Measurements from ENCODE around the gene TSPAN5. TPM values are rescaled to one million over a fixed set of nuclear protein-coding genes. Genes with fewer than 3 reads are reported as not detected.
"Not testable (repeated sequence)": the region's sequence is repeated elsewhere in the genome, so short reads cannot be mapped to it uniquely, and the experiment has no call there.

Gene TSPAN5
- total and polyA plus RNA-seq, 2 donors: 10.9 to 27.5 TPM

DNA sequence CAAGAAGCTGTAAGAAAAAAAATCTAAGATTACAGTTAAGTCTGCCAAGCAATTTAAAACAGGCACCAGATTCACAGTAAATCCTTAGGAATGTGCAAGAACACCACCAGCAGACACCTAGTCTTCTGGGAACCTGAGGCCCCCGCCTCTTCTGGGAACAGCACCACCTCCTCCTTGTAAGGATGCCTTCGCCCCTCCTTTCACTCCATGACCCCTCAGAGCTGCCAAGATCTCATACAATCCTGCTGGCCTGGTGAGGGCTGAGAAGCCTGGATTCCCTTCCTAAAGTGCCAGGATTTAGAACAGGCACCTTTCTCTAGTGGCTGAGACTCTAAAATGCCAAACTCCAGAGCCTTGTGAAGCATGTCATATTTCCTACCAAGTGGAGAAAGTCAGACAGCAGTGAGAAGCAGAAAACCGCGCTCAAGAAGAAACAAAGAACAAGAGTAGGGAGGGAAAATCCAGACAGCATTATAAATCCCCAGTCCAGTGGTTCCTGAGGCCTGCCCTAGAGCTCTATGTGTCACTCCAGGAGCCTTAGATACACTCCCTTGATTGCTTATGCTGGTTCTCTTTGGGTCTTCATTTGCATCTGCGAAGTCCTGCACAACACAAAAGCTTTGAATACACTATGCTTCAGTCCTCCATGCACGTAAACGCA, 166.4 kb downstream of the TSPAN5 start:
- Histone ChIP-seq H3K27ac (ENCODE audit: low read depth) (no peak overlapping the region), H3K36me3 (ENCODE audit: insufficient read depth) (no peaks in the 10 kb centered on the region), H3K4me3 (ENCODE audit: low read depth, low read length) (no peak overlapping the region), H3K4me1 (ENCODE audit: insufficient read depth) (no peaks in the 10 kb centered on the region)
- DNase-seq (ENCODE audit: extremely low spot score): no peak
- WGBS: 80% methylated on average over 7 of the region's 7 CpGs

- no peaks in the 10 kb centered on the region for H3K4me1 ChIP-seq (ENCODE audit: insufficient read depth)
- DNase-seq (ENCODE audit: extremely low spot score): no peak
- H3K36me3 ChIP-seq (ENCODE audit: insufficient read depth): no peaks in the 10 kb centered on the region
- H3K27ac ChIP-seq (ENCODE audit: low read depth): no peak overlapping the region
- H3K4me3 ChIP-seq (ENCODE audit: low read depth, low read length): no peak overlapping the region
- 98% methylated on average over 3 of the region's 3 CpGs for WGBS
These were observed 168.2 kb downstream of the TSPAN5 start for GRCh38 chr4:98490251-98490650.

DNA sequence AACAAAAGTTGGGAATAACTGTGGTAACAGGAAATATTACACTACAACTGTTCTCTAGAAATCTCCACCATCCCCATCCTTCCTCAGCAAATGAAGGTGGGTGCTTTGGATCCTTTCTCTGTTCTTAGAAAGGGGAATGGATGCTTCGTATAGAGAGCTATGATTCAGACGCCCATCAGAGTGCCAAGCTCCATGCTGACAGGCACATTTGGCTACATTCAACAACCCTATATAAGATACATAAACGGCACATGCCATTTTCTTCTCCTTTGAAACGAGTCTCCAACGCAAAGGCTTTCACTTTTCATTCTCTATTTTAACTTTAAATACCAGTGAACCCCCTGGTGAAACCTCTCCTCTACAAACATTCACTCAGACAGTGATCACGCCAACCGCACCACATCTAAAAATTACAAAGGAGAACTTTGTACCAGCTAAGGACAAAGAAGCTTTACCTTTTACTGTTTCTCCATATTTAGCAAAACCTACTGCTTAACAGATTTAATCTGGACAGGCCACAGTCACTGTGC, 172.5 kb downstream of the TSPAN5 start:
- DNase-seq (ENCODE audit: extremely low spot score): no peak
- no peak overlapping the region for H3K4me3 ChIP-seq (ENCODE audit: low read depth, low read length)
- H3K36me3 ChIP-seq (ENCODE audit: insufficient read depth): no peaks in the 10 kb centered on the region
- no peaks in the 10 kb centered on the region for H3K4me1 ChIP-seq (ENCODE audit: insufficient read depth)
- H3K27ac ChIP-seq (ENCODE audit: low read depth): no peak overlapping the region
- 90% methylated on average over 7 of the region's 7 CpGs for WGBS

DNA sequence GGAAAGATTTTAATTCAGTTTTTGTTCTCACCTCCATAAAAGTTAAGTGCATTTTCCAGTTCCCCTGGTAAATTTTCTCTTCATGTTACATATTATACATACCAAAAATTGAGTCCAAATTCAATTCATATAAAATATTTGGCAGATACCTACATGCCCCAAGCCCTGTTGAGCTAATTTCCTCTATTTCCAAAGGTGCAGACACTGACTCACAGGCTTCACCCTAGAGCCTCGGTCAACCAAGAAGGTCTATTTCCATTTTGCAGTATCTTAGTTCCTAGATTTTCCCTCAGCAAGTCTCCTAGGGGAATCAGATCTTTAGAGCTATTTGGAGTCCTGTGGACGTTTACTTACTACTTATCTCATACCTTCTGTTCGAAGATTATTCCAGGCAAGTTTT, 174.4 kb downstream of the TSPAN5 start:
- 67% methylated on average over 3 of the region's 3 CpGs for WGBS
- H3K27ac ChIP-seq (ENCODE audit: low read depth): no peak overlapping the region
- H3K36me3 ChIP-seq (ENCODE audit: insufficient read depth): no peaks in the 10 kb centered on the region
- no peak for DNase-seq (ENCODE audit: extremely low spot score)
- no peaks in the 10 kb centered on the region for H3K4me1 ChIP-seq (ENCODE audit: insufficient read depth)
- H3K4me3 ChIP-seq (ENCODE audit: low read depth, low read length): no peak overlapping the region

DNA sequence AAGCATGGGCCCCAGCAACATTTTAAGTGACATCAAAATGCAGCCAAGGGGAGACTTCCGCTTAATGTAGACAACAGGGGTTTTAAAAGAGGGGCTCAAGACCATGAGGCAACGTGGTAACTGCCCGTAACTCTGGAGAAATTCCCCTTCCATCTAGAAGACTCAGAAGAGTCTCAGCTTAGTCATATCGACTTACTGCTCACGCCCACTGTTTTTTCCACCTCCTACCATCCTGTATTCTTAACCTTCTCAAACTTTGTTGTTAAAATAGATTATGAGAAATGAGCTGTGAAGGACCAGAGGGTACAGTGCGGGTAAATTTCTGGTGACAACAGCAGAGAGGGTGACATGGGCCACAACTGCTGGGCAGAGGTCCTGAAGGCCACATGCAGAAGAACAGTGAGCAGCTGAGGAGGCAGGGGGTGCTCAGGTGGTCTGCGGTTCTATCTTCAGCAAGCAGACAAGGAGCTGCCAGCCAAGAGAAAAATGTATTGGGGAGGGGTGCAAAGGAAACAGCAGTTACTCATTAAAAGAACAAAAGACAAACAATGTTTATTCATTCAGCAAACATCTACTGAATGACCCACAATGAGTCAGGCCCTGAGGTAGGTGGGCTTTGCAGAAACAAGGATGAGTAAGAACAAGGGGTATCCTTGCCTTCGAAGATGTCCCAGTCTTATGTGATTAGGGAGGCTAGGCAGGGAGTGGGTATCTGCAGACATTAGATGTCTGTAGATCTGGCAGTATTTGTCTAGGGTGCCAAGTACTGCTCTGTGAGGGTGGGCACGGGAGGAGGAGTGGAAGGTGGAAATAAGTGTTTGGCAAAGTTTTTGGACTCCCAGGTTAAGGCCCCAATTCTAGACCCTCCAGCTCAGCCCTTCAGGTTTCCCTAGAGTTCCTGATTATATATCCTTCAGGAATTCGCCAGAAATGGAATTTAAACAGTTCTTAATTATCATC, 175.3 kb downstream of the TSPAN5 start:
- no peak overlapping the region for H3K4me3 ChIP-seq (ENCODE audit: low read depth, low read length)
- WGBS: 91% methylated on average over 10 of the region's 10 CpGs
- H3K27ac ChIP-seq (ENCODE audit: low read depth): no peak overlapping the region
- H3K4me1 ChIP-seq (ENCODE audit: insufficient read depth): no peaks in the 10 kb centered on the region
- no peaks in the 10 kb centered on the region for H3K36me3 ChIP-seq (ENCODE audit: insufficient read depth)
- DNase-seq (ENCODE audit: extremely low spot score): no peak

DNA sequence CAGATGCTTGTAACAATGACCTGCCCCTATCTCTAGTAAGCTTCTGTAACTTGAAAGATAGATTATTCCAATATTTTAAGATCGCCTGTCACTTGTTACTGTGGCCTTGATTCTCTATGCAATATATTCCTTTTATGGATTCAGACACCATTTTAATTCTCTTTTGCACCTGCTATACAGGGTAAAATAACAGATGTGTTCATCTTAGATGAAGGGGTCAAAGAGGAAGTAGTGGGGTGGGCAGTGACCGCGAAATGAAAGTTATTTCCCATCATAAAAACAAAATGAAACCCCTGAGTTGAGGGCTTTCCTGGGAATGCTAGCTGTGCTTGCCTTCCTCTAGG, 175.9 kb downstream of the TSPAN5 start:
- no peak for DNase-seq (ENCODE audit: extremely low spot score)
- Histone ChIP-seq H3K4me3 (ENCODE audit: low read depth, low read length) (no peak overlapping the region), H3K27ac (ENCODE audit: low read depth) (no peak overlapping the region), H3K4me1 (ENCODE audit: insufficient read depth) (no peaks in the 10 kb centered on the region), H3K36me3 (ENCODE audit: insufficient read depth) (no peaks in the 10 kb centered on the region)
- 94% methylated on average over 3 of the region's 3 CpGs for WGBS

GRCh38 chr4:98481167-98481566, 177.2 kb downstream of the TSPAN5 start:
- H3K4me3 ChIP-seq (ENCODE audit: low read depth, low read length): no peak overlapping the region
- H3K27ac ChIP-seq (ENCODE audit: low read depth): no peak overlapping the region
- no peaks in the 10 kb centered on the region for H3K36me3 ChIP-seq (ENCODE audit: insufficient read depth)
- no peaks in the 10 kb centered on the region for H3K4me1 ChIP-seq (ENCODE audit: insufficient read depth)
- 35% methylated on average over 3 of the region's 3 CpGs for whole genome bisulfite sequencing
- no peak for DNase-seq (ENCODE audit: extremely low spot score)

- WGBS: 70% methylated on average over 5 of the region's 5 CpGs
- H3K4me3 ChIP-seq (ENCODE audit: low read depth, low read length): no peak overlapping the region
- H3K36me3 ChIP-seq (ENCODE audit: insufficient read depth): no peaks in the 10 kb centered on the region
- H3K27ac ChIP-seq (ENCODE audit: low read depth): no peak overlapping the region
- H3K4me1 ChIP-seq (ENCODE audit: insufficient read depth): no peaks in the 10 kb centered on the region
- DNase-seq (ENCODE audit: extremely low spot score): no peak
These were observed 177.9 kb downstream of the TSPAN5 start for GRCh38 chr4:98480535-98480934.

DNA sequence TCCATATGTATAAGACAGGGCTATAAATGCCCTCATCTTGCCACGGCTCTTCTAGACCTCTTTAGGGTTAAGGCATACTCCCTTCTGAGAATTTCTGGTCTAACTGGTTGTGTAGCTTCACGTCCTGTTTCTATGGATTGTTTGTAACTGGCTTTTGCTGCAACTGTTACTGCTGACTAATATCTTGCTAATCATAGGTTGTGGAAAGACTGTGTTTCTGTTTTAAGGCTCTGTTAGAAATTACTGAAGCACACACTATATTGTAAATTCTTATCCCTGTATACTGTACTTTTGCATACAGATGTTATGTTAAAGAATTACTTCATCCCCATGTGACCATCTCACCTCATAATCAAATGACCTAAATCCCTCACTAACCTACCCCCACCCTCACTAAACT, 178.8 kb downstream of the TSPAN5 start:
- not testable (repeated sequence) for DNase-seq (ENCODE audit: extremely low spot score); H3K36me3 ChIP-seq (ENCODE audit: insufficient read depth); H3K4me3 ChIP-seq (ENCODE audit: low read depth, low read length); H3K4me1 ChIP-seq (ENCODE audit: insufficient read depth); H3K27ac ChIP-seq (ENCODE audit: low read depth)
- WGBS: 70% methylated on average over 2 of the region's 2 CpGs

- Histone ChIP-seq H3K27ac (ENCODE audit: low read depth) (no peak overlapping the region), H3K4me1 (ENCODE audit: insufficient read depth) (no peaks in the 10 kb centered on the region), H3K4me3 (ENCODE audit: low read depth, low read length) (no peak overlapping the region), H3K36me3 (ENCODE audit: insufficient read depth) (no peaks in the 10 kb centered on the region)
- WGBS: 89% methylated on average over 9 of the region's 9 CpGs
- DNase-seq (ENCODE audit: extremely low spot score): no peak
These were observed 181.5 kb downstream of the TSPAN5 start for GRCh38 chr4:98476891-98477290.

DNA sequence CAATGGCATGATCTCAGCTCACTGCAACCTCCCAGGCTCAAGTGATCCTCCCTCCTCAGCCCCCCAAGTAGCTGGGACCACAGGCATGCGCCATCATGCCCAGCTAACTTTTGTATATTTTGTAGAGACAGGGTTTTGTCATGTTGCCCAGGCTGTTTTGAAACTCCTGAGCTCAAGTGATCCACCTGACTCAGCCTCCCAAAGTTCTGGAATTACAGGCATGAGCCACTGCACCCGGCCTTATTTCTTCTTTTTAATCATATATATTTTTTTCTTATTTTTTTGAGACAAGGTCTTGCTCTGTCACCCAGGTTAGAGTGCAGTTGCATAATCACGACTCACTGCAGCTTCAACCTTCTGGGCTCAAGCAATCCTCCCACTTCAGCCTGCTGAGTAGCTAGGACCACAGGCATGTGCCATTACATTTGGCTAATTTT, 184.0 kb downstream of the TSPAN5 start:
- DNase-seq (ENCODE audit: extremely low spot score): no peak
- WGBS: 79% methylated on average over 3 of the region's 3 CpGs
- H3K36me3 ChIP-seq (ENCODE audit: insufficient read depth): no peaks in the 10 kb centered on the region

DNA sequence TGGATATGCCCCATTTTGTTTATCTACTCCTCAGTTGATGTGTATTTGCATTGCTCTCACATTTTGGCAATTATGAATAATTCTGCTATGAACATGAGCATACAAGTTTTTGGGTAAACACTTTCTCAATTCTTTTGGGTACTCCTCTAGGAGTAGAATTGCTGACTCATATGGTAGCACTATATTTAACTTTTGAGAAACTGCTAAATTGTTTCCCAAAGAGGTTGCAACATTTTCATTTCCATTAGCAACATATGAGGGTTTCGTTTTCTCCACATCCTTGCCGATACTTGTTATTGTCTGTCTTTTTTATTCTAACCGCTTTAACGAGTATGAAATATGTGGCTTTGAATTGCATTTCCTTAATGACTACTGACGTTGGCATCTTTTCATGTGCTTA, 185.4 kb downstream of the TSPAN5 start:
- Histone ChIP-seq H3K27ac (ENCODE audit: low read depth) (no peak overlapping the region), H3K36me3 (ENCODE audit: insufficient read depth) (no peaks in the 10 kb centered on the region), H3K4me1 (ENCODE audit: insufficient read depth) (no peaks in the 10 kb centered on the region), H3K4me3 (ENCODE audit: low read depth, low read length) (no peak overlapping the region)
- 91% methylated on average over 5 of the region's 5 CpGs for WGBS
- no peak for DNase-seq (ENCODE audit: extremely low spot score)

More for the DNA sequence above, 184.0 kb downstream of the TSPAN5 start:
- Histone ChIP-seq H3K27ac (ENCODE audit: low read depth) (no peak overlapping the region), H3K4me1 (ENCODE audit: insufficient read depth) (no peaks in the 10 kb centered on the region), H3K4me3 (ENCODE audit: low read depth, low read length) (no peak overlapping the region)

DNA sequence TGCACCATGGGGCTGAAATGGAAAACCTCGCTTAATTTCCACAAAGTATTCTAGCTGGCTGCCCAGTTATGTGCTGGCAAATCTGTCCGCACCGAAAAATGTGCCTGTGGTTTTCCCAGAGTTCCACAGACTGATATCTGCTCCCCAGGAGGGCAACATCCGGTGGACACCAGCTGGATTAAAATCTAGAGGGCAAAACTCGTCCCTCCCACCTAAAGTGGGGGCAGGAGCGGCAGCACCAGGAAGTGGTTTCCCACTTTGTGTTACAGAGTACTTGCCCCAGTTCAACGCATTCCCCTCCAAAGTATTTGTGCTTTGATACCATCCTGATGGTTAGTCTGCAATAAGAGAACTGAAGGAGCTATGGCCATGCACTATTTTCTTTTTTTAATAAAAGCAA, 187.6 kb downstream of the TSPAN5 start:
- no peaks in the 10 kb centered on the region for H3K36me3 ChIP-seq (ENCODE audit: insufficient read depth)
- no peaks in the 10 kb centered on the region for H3K4me1 ChIP-seq (ENCODE audit: insufficient read depth)
- H3K4me3 ChIP-seq (ENCODE audit: low read depth, low read length): no peak overlapping the region
- H3K27ac ChIP-seq (ENCODE audit: low read depth): no peak overlapping the region
- DNase-seq (ENCODE audit: extremely low spot score): no peak
- WGBS: 90% methylated on average over 7 of the region's 7 CpGs

DNA sequence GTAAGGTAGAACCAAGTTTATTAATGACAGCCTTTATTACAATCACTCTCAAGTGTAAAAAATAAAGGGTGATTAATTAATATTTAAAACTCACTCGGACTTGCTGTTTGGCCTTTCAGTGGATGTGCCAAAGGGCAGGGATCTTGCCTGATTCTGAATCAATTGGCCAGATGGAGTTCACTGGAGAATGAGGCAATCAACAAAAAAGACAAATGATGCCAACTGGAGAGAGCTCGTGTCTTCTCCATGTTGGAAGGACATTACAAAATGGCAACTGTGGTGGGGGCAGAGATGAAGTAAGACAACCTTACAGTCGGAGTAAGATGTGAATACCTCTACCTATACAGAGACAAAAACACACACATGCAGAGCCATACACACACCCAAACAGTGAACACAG, 188.0 kb downstream of the TSPAN5 start:
- no peak overlapping the region for H3K4me3 ChIP-seq (ENCODE audit: low read depth, low read length)
- 87% methylated on average over 3 of the region's 3 CpGs for WGBS
- H3K4me1 ChIP-seq (ENCODE audit: insufficient read depth): no peaks in the 10 kb centered on the region

More for the DNA sequence above, 188.0 kb downstream of the TSPAN5 start:
- Histone ChIP-seq H3K27ac (ENCODE audit: low read depth) (no peak overlapping the region), H3K36me3 (ENCODE audit: insufficient read depth) (no peaks in the 10 kb centered on the region)
- DNase-seq (ENCODE audit: extremely low spot score): no peak
